HepG2 (cell line): ENCODE data around the gene TUBA4A. TPM values are rescaled to one million over a fixed set of nuclear protein-coding genes. Genes with fewer than 3 reads are reported as not detected.

Source experiments
- ARNTL ChIP-seq: sonication (generic); formaldehyde crosslinking; IDR thresholded peaks from 2 replicates; pipeline ENCODE4 v1.4.0; 2020; ENCODE audit warnings: mild to moderate bottlenecking, missing genetic modification reagents
- CCDC6 ChIP-seq: sonication (generic); formaldehyde crosslinking; IDR thresholded peaks from 2 replicates; pipeline ENCODE4 v1.8.1; 2022; ENCODE audit warnings: mild to moderate bottlenecking, missing genetic modification reagents, moderate library complexity
- HINFP ChIP-seq: sonication (generic); formaldehyde crosslinking; IDR thresholded peaks from 2 replicates; pipeline ENCODE4 v1.4.0; 2020; ENCODE audit warnings: low read depth, mild to moderate bottlenecking, missing genetic modification reagents
- HNRNPUL1 ChIP-seq: fragments of 200-400 bp; formaldehyde crosslinking; IDR thresholded peaks from 2 replicates; pipeline ENCODE4 v1.6.1; 2017; ENCODE audit warnings: low read depth, mild to moderate bottlenecking, low read length, moderate library complexity
- IRF1 ChIP-seq: sonication (generic); formaldehyde crosslinking; IDR thresholded peaks from 2 replicates; pipeline ENCODE4 v1.4.0; 2020; ENCODE audit warnings: low read depth, mild to moderate bottlenecking, missing genetic modification reagents
- NFRKB ChIP-seq: fragments of 450-650 bp; IDR thresholded peaks from 2 replicates; pipeline ENCODE4 v1.6.1; 2017
- PBX3 ChIP-seq: sonication (generic); formaldehyde crosslinking; IDR thresholded peaks from 2 replicates; pipeline ENCODE4 v1.8.1; 2023; ENCODE audit warnings: missing genetic modification reagents, inconsistent platforms, borderline replicate concordance
- ZC3H4 ChIP-seq: sonication (generic); formaldehyde crosslinking; IDR thresholded peaks from 2 replicates; pipeline ENCODE4 v1.4.0; 2020; ENCODE audit warnings: missing genetic modification reagents, borderline replicate concordance
- ZNF142 ChIP-seq: sonication (generic); formaldehyde crosslinking; IDR thresholded peaks from 2 replicates; pipeline ENCODE4 v1.4.0; 2020; ENCODE audit warnings: missing genetic modification reagents
- ZNF646 ChIP-seq: sonication (generic); formaldehyde crosslinking; IDR thresholded peaks from 2 replicates; pipeline ENCODE4 v1.9.0; 2021; ENCODE audit warnings: mild to moderate bottlenecking, missing genetic modification reagents
- ZSCAN9 ChIP-seq: IDR thresholded peaks from 2 replicates; pipeline ENCODE4 v1.6.1; 2016; ENCODE audit warnings: borderline replicate concordance
- polyA plus RNA-seq, 8 experiments: library from polyadenylated mRNA; depleted of rRNA in 3 of 8; stranded (reverse) in 7 of 8; unstranded in 1 of 8; fragments of >200 nt; fragmentation: Illumina TruSeq in 4 of 8; extraction: Trizol in 4 of 8; gene quantifications; 2 replicates each; pipeline versions ENCODE4 v1.2.1 to v1.2.3, GENCODE V29; 2011 to 2016; ENCODE audit warnings: low read depth in 4 of 8, missing spikeins in 1 of 8, mixed read lengths in 1 of 8; ENCODE audit not compliant: insufficient read depth in 1 of 8
- total RNA-seq, 5 experiments: library from RNA; depleted of rRNA; stranded (reverse); fragments of >200 nt; fragmentation: Illumina TruSeq; extraction: Trizol; gene quantifications; 2 replicates each; pipeline ENCODE4 v1.2.3, GENCODE V29; 2016; ENCODE audit warnings: low read depth in 1 of 5

TUBA4A gene
- total and polyA plus RNA-seq, 2 of the 13 experiments (the other 11 are each of a cell fraction or from before 2014, with no cell fraction given): 1.3 to 12.7 TPM

- TF ChIP-seq ZNF646 (CRISPR knock-in tag) (no peak), CCDC6 (CRISPR knock-in tag) (no peak), ZSCAN9 (CRISPR knock-in tag) (no peak), NFRKB (no peak), ZNF142 (CRISPR knock-in tag) (no peak), ZC3H4 (CRISPR knock-in tag) (no peak), HNRNPUL1 (no peak), PBX3 (CRISPR knock-in tag) (0 out of 2 replicates have a peak, but pooled peaks have one; percentile 27), ARNTL (CRISPR knock-in tag) (no peak), IRF1 (CRISPR knock-in tag) (no peak), HINFP (CRISPR knock-in tag) (0 out of 2 replicates have a peak, but pooled peaks have one; percentile 67)
These were observed at the start of gene TUBA4A (continued) for GRCh38 chr2:219253753-219254589.
